ENCODE data around the gene LONRF3.

DNA sequence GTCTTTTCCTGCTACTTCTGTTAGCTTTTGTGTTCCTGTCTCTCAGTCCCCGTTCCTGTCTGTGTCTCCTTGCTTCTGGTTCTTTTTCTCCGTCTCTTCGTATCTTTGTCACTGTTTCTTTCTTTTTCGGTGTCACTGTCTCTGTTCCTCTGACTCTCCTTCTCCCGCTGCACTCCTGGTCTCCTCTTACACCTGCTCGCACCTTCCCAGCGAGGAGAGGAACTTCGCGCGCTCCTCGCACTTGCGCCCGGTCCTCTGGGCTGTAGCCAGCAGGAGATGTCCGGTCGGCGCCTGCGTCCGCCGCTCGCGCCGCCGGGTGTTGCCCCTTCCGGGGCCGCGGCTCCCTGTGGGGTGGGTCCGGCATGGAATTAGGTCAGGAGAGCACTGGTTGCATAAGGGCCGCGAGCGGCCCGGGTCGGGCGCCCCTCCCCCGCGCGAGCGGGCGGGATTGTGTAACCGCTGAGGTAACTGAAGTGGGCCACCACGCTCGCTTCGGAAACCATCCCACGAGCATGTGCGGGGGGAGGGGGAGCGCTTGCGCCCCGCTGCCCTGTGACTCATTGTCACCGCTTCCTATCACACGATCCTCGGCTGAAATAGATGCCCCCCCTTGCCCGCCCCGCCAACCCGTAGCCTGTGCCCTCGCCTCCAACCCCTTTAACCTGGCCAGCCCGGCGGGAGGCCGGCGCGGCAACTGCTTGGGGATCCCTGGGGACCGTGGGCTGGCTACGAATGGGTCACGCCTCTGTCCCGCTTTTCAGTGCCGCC lies 1.6 kb downstream of the LONRF3 start:
- TF ChIP-seq POLR2A (IDR thresholded peaks at IDR 0.05; ENCODE audit: control extremely low read depth in 1 of 2, low read depth in 2 of 2, low read length in 2 of 2), result no peak
- no peak for TF ChIP-seq HDAC2 (IDR thresholded peaks at IDR 0.05; ENCODE audit: borderline replicate concordance in 1 of 2, low read depth in 2 of 2, low read length in 2 of 2)
- TF ChIP-seq, protein P1, sequence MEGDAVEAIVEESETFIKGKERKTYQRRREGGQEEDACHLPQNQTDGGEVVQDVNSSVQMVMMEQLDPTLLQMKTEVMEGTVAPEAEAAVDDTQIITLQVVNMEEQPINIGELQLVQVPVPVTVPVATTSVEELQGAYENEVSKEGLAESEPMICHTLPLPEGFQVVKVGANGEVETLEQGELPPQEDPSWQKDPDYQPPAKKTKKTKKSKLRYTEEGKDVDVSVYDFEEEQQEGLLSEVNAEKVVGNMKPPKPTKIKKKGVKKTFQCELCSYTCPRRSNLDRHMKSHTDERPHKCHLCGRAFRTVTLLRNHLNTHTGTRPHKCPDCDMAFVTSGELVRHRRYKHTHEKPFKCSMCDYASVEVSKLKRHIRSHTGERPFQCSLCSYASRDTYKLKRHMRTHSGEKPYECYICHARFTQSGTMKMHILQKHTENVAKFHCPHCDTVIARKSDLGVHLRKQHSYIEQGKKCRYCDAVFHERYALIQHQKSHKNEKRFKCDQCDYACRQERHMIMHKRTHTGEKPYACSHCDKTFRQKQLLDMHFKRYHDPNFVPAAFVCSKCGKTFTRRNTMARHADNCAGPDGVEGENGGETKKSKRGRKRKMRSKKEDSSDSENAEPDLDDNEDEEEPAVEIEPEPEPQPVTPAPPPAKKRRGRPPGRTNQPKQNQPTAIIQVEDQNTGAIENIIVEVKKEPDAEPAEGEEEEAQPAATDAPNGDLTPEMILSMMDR (IDR thresholded peaks at IDR 0.05; ENCODE audit: control extremely low read depth in 1 of 3, insufficient read depth in 1 of 3, low read depth in 1 of 3, low read length in 3 of 3), result no peak
- no peak for TF ChIP-seq BRCA1 (IDR thresholded peaks at IDR 0.05; ENCODE audit: low read depth, low read length)
